Suprapubic skin (tissue), 4 donors: ENCODE measurements around the gene SPIB. TPM values are rescaled to one million over a fixed set of nuclear protein-coding genes. Genes with fewer than 3 reads are reported as not detected.

ENCODE experiments used
- DNase-seq, 2 donors: peaks; one replicate each; pipeline ENCODE4 v3.0.0-alpha.2; 2019; ENCODE audit warnings: low spot score in 2 of 2
- H3K27ac ChIP-seq: fragments of 200-600 bp; sonication (generic); one replicate; pipeline ENCODE4 v1.5.1; 2019
- H3K27me3 ChIP-seq: fragments of 200-600 bp; sonication (generic); one replicate; pipeline ENCODE4 v1.5.1; 2019
- H3K36me3 ChIP-seq: fragments of 200-600 bp; sonication (generic); one replicate; pipeline ENCODE4 v1.5.1; 2019
- H3K4me1 ChIP-seq: fragments of 200-600 bp; sonication (generic); one replicate; pipeline ENCODE4 v1.5.1; 2019
- H3K4me3 ChIP-seq: fragments of 200-600 bp; sonication (generic); one replicate; pipeline ENCODE4 v1.5.1; 2019; ENCODE audit warnings: mild to moderate bottlenecking
- H3K9me3 ChIP-seq: fragments of 200-600 bp; sonication (generic); one replicate; pipeline ENCODE4 v1.5.1; 2019
- EP300 ChIP-seq: sonication (generic); formaldehyde crosslinking; IDR thresholded peaks from one replicate; pipeline ENCODE4 v1.6.1; 2017; ENCODE audit warnings: antibody characterized with exemption
- POLR2A ChIP-seq, 2 donors: fragments of 450-650 bp; IDR thresholded peaks; one replicate each; pipeline ENCODE4 v1.6.1; 2017; ENCODE audit warnings: antibody characterized with exemption in 2 of 2, mild to moderate bottlenecking in 2 of 2, moderate library complexity in 2 of 2
- POLR2AphosphoS5 ChIP-seq, 3 donors: sonication (generic); formaldehyde crosslinking; IDR thresholded peaks; one replicate each; pipeline ENCODE4 v1.6.1; 2017; ENCODE audit warnings: antibody characterized with exemption in 3 of 3
- WGBS: methylation state at CpG from one replicate; pipeline ENCODE4 v1.1.5; 2018; 5-methylcytosine and 5-hydroxymethylcytosine counted together
- total RNA-seq, 4 donors: library from RNA; depleted of rRNA; stranded (reverse); fragments of >200 nt; gene quantifications; one replicate each; pipeline ENCODE4 v1.1.0, GENCODE V29; 2016
- TF ChIP-seq, protein P1 (sequence below), 2 donors: fragments of 200-600 bp in 1 of 2; fragments of 450-650 bp in 1 of 2; sonication (generic) in 1 of 2; IDR thresholded peaks; one replicate each; pipeline ENCODE4 v1.5.1; 2016 to 2019; ENCODE audit warnings: antibody characterized with exemption in 2 of 2, mild to moderate bottlenecking in 1 of 2, moderate library complexity in 1 of 2

SPIB gene
- total RNA-seq, 4 donors from 2014 or later, result not detected

DNA sequence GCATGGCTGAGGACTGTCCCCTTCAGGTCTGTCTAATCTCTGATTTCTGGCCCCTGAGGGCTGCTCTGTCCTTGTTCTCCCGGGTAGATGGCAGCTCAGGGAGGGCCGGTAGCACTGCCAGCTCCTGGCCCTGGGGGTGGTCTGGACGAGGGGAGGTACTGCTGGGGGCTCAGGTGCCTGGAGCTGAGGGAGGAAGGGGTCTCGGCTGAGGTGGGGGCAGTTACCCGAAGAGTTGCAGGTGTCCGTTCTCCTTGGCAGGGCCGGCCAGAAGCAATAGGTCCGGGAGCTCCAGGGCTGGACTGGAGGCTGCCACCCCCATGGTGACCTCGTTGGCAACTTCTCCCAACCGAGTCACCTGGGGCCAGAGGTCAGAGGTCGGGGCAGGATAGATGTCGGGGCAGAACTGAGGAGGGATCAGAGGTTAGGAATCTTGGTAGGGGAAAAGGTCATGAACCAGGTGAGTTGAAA, 56.4 kb downstream of the SPIB start:
- Histone ChIP-seq H3K4me3 (no peak overlapping the region), H3K27ac (no peak overlapping the region), H3K36me3 (peaks cover 13% of the 10 kb centered on the region), H3K4me1 (peaks cover 13% of the 10 kb centered on the region), H3K27me3 (no peaks in the 10 kb centered on the region), H3K9me3 (no peaks in the 10 kb centered on the region)
- DNase-seq, result no peak
- 73% methylated on average over 12 of the region's 12 CpGs for WGBS
- TF ChIP-seq POLR2AphosphoS5 (IDR thresholded peaks at IDR 0.05), result no peak
- no peak for TF ChIP-seq EP300
- TF ChIP-seq POLR2A (IDR thresholded peaks at IDR 0.05), result no peak
- TF ChIP-seq, protein P1, sequence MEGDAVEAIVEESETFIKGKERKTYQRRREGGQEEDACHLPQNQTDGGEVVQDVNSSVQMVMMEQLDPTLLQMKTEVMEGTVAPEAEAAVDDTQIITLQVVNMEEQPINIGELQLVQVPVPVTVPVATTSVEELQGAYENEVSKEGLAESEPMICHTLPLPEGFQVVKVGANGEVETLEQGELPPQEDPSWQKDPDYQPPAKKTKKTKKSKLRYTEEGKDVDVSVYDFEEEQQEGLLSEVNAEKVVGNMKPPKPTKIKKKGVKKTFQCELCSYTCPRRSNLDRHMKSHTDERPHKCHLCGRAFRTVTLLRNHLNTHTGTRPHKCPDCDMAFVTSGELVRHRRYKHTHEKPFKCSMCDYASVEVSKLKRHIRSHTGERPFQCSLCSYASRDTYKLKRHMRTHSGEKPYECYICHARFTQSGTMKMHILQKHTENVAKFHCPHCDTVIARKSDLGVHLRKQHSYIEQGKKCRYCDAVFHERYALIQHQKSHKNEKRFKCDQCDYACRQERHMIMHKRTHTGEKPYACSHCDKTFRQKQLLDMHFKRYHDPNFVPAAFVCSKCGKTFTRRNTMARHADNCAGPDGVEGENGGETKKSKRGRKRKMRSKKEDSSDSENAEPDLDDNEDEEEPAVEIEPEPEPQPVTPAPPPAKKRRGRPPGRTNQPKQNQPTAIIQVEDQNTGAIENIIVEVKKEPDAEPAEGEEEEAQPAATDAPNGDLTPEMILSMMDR (IDR thresholded peaks at IDR 0.05), result no peak

DNA sequence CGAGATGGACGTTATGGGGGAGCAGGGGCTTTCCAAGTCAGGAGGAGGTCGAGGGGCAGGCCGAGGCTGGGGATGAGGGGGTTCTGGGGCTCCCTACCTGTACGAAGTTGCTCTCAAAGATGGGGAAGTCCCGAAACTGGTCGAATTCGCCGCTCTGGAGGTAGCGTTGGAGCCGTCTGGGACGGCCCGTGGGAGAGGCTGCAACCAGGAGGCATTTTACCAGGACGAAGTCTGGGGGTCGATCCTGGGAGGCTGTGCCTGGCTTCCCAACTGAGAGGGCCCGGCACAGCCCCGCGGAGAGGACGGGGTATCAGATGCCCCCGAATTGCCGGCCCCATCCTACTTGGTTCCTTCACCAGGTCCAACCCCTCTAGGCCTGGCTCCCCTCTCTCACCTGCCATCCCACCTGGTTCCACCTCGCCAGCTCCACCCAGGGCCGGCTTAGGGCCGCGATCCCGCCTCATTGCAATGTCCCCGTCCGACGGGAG, 57.0 kb downstream of the SPIB start:
- Histone ChIP-seq H3K36me3 (peaks cover 20% of the 10 kb centered on the region), H3K4me1 (peaks cover 13% of the 10 kb centered on the region), H3K9me3 (no peaks in the 10 kb centered on the region), H3K27me3 (no peaks in the 10 kb centered on the region), H3K4me3 (peak overlapping the region; percentile 91), H3K27ac (peak overlapping the region; percentile 81)
- 77% methylated on average over 26 of the region's 29 CpGs for WGBS
- DNase-seq, result no peak
- TF ChIP-seq POLR2AphosphoS5 (IDR thresholded peaks at IDR 0.05), result peak in 1 of 3 donors; percentile 6
- TF ChIP-seq, protein P1 (IDR thresholded peaks at IDR 0.05), result no peak

DNA sequence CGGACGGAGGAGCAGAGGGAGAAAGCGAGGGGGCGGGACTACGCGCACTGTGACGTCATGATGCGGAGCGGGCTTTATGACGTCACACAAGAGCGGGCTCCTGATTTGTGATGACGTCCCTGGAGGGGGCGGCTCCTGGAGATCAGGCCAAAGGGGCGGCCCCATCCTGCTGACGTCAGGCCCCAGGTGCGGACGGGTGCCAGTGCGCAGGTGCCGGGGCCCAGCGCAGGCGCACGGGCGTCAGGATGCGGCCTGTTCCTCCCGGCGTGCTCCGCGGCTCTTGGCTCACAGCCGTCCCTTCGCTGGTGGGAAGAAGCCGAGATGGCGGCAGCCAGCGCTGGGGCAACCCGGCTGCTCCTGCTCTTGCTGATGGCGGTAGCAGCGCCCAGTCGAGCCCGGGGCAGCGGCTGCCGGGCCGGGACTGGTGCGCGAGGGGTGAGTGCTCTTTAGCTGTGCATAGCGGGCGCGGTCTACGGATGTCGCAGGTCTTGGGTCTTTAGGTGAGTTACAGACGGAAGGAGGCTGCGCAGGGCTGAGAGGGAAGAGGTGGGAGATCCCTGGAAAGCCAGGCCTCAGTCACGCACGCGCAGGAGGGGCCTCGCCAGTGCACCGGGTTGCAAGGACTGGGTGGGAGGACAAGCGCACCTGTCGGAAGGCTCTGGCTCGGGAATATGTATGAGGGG, 57.6 kb downstream of the SPIB start, which contains the start of the genes EMC10 and GARIN5A:
TSS of gene EMC10 (plus strand) at position 284 of the 683 bp plus-strand sequence. CDS start at position 322, 38 bp downstream.
TSS of gene GARIN5A (minus strand) at position 625 of the 683 bp plus-strand sequence. CDS start at position 165, 460 bp downstream.
- H3K27me3 ChIP-seq, result no peaks in the 10 kb centered on the region
- under 1% methylated on average over 43 of the region's 58 CpGs for WGBS
- H3K9me3 ChIP-seq, result no peaks in the 10 kb centered on the region
- H3K36me3 ChIP-seq, result peaks cover 26% of the 10 kb centered on the region
- no peak for TF ChIP-seq EP300
- TF ChIP-seq POLR2A (IDR thresholded peaks at IDR 0.05), result peak; percentile 4 to 46
- TF ChIP-seq, protein P1 (IDR thresholded peaks at IDR 0.05), result no peak
- TF ChIP-seq POLR2AphosphoS5 (IDR thresholded peaks at IDR 0.05), result peak in 2 of 3 donors; percentile 9 to 38
- peak within 1 kb of the TSS; percentile 81 for H3K27ac ChIP-seq
- peak within 1 kb of the TSS; percentile 91 for H3K4me3 ChIP-seq
- peaks cover 13% of the 10 kb centered on the region for H3K4me1 ChIP-seq
- peak; percentile 91 to 93 for DNase-seq

DNA sequence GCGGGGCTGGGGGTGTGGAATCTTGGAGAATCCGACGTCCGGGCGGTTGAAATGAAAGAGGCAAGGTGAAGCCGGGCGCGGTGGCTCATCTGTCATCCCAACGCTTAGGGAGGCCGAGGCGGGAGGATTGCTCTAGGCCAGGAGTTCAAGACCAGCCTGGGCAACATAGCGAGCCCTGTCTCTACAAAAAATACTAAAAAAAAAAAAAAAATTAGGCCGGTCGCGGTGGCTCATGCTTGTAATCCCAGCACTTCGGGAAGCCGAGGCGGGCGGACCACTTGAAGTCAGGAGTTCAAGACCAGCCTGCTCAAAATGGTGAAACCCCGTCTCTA, 58.1 kb downstream of the SPIB start:
- H3K4me1 ChIP-seq, result peaks cover 13% of the 10 kb centered on the region
- H3K27me3 ChIP-seq, result no peaks in the 10 kb centered on the region
- TF ChIP-seq POLR2AphosphoS5 (IDR thresholded peaks at IDR 0.05), result no peak
- TF ChIP-seq, protein P1 (IDR thresholded peaks at IDR 0.05), result no peak
- no peak for TF ChIP-seq POLR2A (IDR thresholded peaks at IDR 0.05)
- no peak for TF ChIP-seq EP300
- H3K9me3 ChIP-seq, result no peaks in the 10 kb centered on the region
- WGBS, result 14% methylated on average over 20 of the region's 20 CpGs
- peak overlapping the region; percentile 81 for H3K27ac ChIP-seq
- peaks cover 31% of the 10 kb centered on the region for H3K36me3 ChIP-seq
- H3K4me3 ChIP-seq, result peak overlapping the region; percentile 91
- no peak for DNase-seq

DNA sequence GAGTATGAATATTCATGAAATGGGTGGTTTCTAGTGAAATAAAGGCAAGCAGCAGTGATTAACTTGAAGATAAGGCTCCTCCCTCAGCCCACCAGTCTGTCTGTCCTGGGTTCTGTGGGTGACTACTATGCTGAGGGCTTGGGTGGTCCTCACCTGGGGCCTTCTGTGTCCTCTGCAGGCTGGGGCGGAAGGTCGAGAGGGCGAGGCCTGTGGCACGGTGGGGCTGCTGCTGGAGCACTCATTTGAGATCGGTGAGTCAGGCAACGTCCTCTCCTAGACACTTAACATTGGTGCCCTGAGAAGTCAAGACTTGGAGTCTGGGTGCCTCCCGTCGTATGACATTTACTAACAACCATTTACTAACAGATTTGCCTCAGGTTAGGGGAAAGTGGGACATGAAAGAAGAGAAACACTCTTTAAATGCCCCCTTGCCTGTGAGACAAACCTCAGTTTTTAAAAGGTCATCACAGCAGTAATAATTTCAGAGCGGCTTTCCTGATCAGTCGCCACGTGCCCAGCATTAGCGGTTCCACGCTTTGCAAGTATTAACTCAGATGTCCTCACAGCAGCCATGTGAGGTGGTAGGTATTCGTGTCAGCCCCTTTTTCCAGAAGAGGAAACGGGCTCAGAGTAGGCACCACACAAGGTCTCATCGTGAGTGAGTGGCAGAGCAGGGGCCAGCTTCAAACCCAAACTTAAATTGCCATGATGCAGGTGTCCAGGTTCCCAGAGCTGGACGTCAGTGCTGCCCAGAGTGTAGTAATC, 59.2 kb downstream of the SPIB start:
- WGBS, result 90% methylated on average over 17 of the region's 17 CpGs
- TF ChIP-seq POLR2AphosphoS5 (IDR thresholded peaks at IDR 0.05) (no peak), POLR2A (IDR thresholded peaks at IDR 0.05) (no peak), EP300 (no peak)
- TF ChIP-seq, protein P1 (IDR thresholded peaks at IDR 0.05), result no peak
- Histone ChIP-seq H3K27me3 (no peaks in the 10 kb centered on the region), H3K4me1 (peaks cover 13% of the 10 kb centered on the region), H3K4me3 (no peak overlapping the region), H3K27ac (no peak overlapping the region), H3K9me3 (no peaks in the 10 kb centered on the region), H3K36me3 (peaks cover 41% of the 10 kb centered on the region)
- DNase-seq, result no peak
